Measurements from ENCODE around the gene MRM3. TPM values are rescaled to one million over a fixed set of nuclear protein-coding genes. Genes with fewer than 3 reads are reported as not detected.
A peak's percentile ranks its signal among the peaks of the same experiment; 100 is the strongest.
"Not testable (repeated sequence)": the region's sequence is repeated elsewhere in the genome, so short reads cannot be mapped to it uniquely, and the experiment has no call there.

Gene MRM3
- total RNA-seq, 1 donor from 2014 or later, result 17.0 TPM

GRCh38 chr17:830381-830780 is 48.2 kb downstream of the MRM3 start:
- DNase-seq (ENCODE audit: low spot score in 2 of 2), result no peak
- H3K27ac ChIP-seq, result no peak overlapping the region
- H3K27me3 ChIP-seq, result no peaks in the 10 kb centered on the region
- H3K4me3 ChIP-seq, result no peak overlapping the region
- no peaks in the 10 kb centered on the region for H3K4me1 ChIP-seq
- intact Hi-C loops (cut with DNase I), result no loop called here
- no peaks in the 10 kb centered on the region for H3K9me3 ChIP-seq
- no peaks in the 10 kb centered on the region for H3K36me3 ChIP-seq
- TF ChIP-seq, protein P1, sequence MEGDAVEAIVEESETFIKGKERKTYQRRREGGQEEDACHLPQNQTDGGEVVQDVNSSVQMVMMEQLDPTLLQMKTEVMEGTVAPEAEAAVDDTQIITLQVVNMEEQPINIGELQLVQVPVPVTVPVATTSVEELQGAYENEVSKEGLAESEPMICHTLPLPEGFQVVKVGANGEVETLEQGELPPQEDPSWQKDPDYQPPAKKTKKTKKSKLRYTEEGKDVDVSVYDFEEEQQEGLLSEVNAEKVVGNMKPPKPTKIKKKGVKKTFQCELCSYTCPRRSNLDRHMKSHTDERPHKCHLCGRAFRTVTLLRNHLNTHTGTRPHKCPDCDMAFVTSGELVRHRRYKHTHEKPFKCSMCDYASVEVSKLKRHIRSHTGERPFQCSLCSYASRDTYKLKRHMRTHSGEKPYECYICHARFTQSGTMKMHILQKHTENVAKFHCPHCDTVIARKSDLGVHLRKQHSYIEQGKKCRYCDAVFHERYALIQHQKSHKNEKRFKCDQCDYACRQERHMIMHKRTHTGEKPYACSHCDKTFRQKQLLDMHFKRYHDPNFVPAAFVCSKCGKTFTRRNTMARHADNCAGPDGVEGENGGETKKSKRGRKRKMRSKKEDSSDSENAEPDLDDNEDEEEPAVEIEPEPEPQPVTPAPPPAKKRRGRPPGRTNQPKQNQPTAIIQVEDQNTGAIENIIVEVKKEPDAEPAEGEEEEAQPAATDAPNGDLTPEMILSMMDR (IDR thresholded peaks at IDR 0.05), result no peak

GRCh38 chr17:830950-831349 is 48.8 kb downstream of the MRM3 start:
- no peak for DNase-seq (ENCODE audit: low spot score in 2 of 2)
- Histone ChIP-seq H3K4me1 (no peaks in the 10 kb centered on the region), H3K27me3 (no peaks in the 10 kb centered on the region), H3K9me3 (no peaks in the 10 kb centered on the region), H3K27ac (no peak overlapping the region), H3K4me3 (no peak overlapping the region), H3K36me3 (no peaks in the 10 kb centered on the region)
- TF ChIP-seq, protein P1 (IDR thresholded peaks at IDR 0.05), result no peak
- intact Hi-C loops (cut with DNase I), result no loop called here

DNA sequence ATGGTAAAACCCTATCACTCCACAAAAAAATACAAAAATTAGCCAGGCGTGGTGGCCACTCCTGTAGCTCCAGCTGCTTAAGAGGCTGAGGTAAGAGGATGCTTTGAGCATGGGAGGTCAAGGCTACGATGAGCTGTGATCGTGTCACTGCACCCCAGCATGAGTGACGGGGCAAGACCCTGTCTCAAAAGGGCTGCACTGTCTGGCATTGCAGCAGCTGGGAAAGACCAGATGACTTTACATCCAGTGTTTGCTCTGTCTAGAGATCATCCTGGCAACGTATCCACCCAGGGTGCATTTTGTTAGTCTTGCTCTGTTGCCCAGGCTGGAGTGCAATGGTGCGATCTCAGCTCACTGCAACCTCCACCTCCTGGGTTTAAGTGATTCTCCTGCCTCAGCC is 52.0 kb downstream of the MRM3 start:
- TF ChIP-seq, protein P1 (IDR thresholded peaks at IDR 0.05), result no peak
- DNase-seq (ENCODE audit: low spot score in 2 of 2), result no peak
- intact Hi-C loops (cut with DNase I), result no loop called here
- Histone ChIP-seq H3K36me3 (no peaks in the 10 kb centered on the region), H3K4me1 (no peaks in the 10 kb centered on the region), H3K9me3 (no peaks in the 10 kb centered on the region), H3K4me3 (no peak overlapping the region), H3K27me3 (no peaks in the 10 kb centered on the region), H3K27ac (no peak overlapping the region)

DNA sequence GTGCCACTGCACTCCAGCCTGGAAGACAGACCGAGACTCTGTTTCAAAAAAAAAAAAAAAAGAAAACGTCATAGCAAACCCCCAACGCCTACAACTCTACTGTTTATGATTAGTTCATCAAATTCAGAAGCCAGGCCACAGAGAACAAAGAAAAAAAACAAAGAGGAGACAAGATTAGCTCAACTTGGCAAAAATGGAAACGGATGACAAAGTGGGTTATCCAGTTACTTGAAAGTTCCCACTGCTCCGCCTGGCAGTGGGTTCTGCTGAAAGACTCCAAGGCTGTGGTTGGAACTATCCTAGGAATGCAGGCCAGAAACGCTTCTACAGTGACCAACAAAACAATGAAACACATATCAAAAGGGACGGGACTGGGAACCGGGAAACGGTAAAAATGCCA is 53.1 kb downstream of the MRM3 start:
- no peaks in the 10 kb centered on the region for H3K27me3 ChIP-seq
- intact Hi-C loops (cut with DNase I), result no loop called here
- H3K4me3 ChIP-seq, result no peak overlapping the region
- H3K36me3 ChIP-seq, result no peaks in the 10 kb centered on the region
- H3K27ac ChIP-seq, result peak overlapping the region in 1 of 2 donors; percentile 14
- H3K4me1 ChIP-seq, result no peaks in the 10 kb centered on the region
- H3K9me3 ChIP-seq, result no peaks in the 10 kb centered on the region
- TF ChIP-seq, protein P1 (IDR thresholded peaks at IDR 0.05), result no peak
- no peak for DNase-seq (ENCODE audit: low spot score in 2 of 2)

DNA sequence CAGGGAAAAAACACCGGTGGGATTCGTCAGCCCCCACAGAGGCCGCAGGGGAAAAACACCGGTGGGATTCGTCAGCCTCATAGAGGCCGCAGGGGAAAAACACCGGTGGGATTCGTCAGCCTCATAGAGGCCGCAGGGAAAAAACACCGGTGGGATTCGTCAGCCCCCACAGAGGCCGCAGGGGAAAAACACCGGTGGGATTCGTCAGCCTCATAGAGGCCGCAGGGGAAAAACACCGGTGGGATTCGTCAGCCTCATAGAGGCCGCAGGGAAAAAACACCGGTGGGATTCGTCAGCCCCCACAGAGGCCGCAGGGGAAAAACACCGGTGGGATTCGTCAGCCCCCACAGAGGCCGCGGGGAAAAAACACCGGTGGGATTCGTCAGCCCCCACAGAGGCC is 53.6 kb downstream of the MRM3 start:
- DNase-seq (ENCODE audit: low spot score in 2 of 2); H3K4me3 ChIP-seq; H3K27me3 ChIP-seq; H3K4me1 ChIP-seq; intact Hi-C loops (cut with DNase I); H3K9me3 ChIP-seq; H3K36me3 ChIP-seq: not testable (repeated sequence)
- H3K27ac ChIP-seq, result peak overlapping the region in 1 of 2 donors; percentile 14

DNA sequence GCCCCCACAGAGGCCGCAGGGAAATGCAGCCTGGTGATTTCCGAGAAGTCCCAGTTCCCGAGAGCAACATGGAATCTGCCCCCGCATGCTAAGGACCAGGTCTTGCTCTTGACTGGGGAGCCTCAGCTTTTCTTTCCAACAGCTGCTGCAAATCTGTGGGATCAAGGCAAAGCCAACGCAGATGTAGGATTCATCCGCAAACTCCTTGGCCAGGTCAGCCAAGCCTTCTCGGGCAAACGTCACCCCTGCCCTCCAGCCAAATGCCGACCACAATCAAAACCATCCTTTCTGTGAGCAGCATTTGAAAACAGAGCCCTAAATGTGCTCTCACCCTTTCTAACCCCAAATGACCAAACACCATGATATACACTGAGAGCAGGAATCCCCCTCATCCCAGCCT is 54.0 kb downstream of the MRM3 start:
- Histone ChIP-seq H3K27ac (no peak overlapping the region), H3K4me3 (no peak overlapping the region), H3K9me3 (no peaks in the 10 kb centered on the region), H3K4me1 (no peaks in the 10 kb centered on the region), H3K27me3 (no peaks in the 10 kb centered on the region), H3K36me3 (no peaks in the 10 kb centered on the region)
- DNase-seq (ENCODE audit: low spot score in 2 of 2), result no peak
- intact Hi-C loops (cut with DNase I), result no loop called here
- TF ChIP-seq, protein P1 (IDR thresholded peaks at IDR 0.05), result no peak

Measured in ascending aorta (tissue), 2 donors.